Activated CD8-positive, alpha-beta memory T cell treated with anti-CD3 and anti-CD28 coated beads for 24 hours (primary cell): ENCODE data around the gene KCNJ14.

Experiments
- DNase-seq: peaks from one replicate; pipeline ENCODE4 v3.0.0-alpha.2; 2020

The KCNJ14 gene

DNA sequence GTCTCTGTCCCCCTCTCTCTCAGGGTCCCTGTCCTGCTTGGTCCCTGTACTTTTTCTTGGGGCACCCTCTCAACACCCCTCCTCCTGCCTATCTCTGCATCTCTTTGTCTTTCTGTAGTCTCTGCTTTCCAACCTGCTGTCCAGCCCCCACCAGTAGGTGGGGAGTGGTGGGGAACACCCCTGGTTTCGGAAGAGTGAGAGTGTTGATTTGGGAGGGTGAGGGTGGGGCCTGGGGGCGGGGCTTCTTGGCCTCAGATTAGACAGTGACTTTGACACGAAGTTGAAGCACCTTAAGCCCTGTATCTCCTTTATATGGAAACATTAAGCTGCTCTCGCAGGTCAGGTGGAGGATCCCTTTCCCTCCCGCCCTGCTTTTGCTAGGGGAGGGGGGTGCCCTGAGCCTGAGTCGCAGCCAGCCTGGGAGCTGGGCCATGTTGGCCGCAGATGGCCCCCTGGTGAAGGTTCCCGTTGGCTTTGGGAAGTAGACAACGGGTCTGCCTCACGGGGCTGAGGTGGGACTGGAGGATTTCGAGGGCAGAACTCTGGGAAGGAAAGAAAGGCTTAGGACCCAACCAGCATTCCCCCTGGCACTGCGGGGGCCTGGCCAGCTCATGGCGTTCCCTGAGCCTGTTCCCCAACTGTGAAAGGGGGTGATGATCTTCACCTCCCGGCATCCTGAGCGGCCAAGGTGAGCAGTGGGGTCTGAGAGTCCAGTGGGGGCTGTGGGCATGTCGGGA is at the start of gene KCNJ14:
Gene KCNJ14, plus strand, starts transcription at position 404 of the 737 bp plus-strand sequence. CDS start 6,151 bp downstream, outside the sequence.
- DNase-seq: peak; percentile 45

DNA sequence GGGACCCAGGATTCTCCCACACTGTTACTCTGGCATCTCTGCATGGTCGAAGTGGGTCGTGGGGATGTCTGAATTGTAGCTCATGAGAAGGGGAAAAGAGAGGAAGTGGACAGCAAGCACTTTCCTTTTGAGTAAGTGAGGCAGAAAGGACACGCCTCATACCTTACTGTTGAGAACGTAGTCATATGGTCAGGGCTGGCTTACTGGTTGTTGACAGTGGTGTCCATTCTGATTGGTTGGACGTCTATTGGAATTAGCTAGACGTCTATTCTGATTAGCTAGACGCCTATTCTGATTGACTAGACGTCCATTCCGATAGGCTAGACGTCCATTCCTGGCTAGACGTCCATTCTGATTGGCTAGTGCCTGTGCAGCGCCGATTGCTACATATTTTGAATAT is 49.5 kb upstream of the KCNJ14 start:
- no peak for DNase-seq

DNA sequence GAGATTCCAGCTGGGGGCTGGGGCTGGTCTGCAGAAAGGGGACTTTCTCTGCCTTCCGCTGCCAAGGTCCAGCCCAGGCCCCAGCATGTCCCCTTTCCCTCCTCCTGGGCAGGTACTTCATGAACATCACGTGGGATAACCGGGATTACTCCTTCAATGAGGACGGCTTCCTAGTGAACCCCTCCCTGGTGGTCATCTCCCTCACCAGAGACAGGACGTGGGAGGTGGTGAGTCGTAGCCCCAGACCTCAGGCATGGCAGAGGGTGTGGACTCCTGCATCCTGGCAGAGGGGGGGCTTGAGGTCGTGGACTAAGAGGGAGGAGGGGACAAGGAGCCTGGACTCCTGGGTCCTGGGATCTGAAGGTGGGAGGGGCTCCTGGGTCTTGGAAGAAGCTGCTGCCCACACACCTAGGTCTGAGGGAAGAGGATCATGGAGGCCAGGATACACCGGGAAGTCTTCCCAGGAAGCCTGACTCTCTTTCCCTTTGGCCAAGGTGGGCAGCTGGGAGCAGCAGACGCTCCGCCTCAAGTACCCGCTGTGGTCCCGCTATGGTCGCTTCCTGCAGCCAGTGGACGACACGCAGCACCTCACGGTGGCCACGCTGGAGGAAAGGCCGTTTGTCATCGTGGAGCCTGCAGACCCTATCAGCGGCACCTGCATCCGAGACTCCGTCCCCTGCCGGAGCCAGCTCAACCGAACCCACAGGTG is 41.3 kb upstream of the KCNJ14 start:
- DNase-seq: no peak

DNA sequence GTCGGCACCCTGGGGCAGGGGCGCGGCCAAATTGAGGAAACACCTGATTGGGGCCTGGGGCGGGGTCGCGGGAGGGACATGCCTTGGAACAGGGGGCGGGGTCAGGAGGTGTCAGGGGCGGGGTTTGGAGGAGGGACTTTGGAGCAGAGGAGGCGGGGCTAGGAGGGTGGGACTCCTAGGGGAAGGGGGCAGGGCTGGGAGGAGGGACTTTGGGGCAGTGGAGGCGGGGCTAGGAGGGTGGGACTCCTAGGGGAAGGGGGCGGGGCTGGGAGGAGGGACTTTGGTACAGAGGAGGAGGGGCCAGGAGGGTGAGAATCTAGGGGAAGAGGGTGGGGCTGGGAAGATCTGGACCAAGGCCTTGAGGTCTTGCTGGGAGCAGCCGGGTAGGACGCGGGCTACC is 40.0 kb upstream of the KCNJ14 start:
- DNase-seq: peak; percentile 78

DNA sequence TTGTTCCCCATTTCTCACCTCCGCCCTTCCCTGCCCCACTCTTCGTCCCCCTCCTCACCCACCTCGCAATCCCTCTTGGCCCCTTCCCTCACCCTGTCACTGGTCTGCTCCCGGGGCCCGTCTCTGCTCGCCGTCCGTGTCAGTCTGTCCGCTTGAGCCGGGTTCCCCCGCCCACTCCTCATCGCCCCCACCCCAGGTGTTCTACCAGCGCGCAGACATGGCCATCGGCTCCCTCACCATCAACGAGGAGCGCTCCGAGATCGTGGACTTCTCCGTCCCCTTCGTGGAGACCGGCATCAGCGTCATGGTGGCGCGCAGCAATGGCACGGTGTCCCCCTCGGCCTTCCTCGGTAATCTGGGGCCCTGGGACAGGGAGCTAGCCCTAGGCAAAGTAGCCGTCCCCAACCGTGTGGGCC is 39.6 kb upstream of the KCNJ14 start:
- DNase-seq: no peak

DNA sequence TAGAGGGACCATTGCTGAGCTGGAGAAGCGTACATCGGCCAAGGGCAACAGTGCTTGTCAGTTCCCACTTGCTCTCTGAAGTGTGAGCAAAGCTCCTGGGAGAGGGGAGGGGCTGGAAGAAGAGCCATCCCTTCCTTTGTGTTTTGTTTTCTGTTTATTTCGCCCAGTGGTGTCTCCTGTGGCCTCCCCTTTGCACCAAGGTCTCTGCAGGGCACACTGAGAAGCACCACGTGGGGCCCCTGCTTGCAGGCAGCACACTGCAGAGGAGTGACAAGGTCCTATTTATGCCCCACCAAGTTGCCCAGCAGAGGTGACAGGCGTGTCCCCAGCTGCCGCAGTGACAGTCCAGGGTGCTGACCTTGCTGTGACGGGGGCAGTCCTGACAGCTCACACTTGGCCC is 38.0 kb upstream of the KCNJ14 start:
- no peak for DNase-seq

DNA sequence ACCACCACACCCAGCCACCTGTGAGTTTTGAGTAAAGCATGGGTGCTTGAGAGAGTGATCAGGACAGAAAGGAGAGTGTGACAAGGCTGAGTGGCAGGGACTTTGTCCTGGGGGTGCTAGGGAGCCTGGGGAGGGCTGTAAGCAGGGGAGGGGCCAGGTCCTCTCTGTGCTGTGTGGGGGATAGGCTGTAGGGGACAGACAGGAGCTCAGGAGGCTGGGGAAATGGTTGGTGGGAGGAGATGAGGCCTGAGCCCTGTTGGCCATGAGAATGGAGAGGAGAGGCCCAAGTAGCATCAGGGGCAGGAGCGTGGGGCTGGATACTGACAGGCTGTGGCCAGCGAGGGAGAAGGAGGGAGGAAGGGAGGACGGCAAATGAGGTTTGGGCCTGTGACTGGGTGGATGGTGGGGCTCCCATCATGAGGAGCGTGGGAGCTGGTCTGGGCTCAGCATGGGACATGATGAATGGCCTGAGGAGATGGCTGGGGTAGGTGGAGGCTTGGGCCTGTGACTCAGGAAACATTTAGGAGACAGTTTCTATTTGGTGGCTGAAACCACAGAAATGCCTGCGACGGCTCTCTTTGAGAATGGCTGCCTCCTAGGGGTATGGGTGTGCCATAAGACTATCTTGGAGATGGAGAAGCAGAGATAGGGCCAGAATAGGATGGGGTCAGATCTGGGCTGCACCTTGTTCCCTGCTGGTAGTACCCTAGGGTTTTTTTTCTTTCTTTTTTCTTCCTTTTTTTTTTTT is 36.9 kb upstream of the KCNJ14 start:
- no peak for DNase-seq

DNA sequence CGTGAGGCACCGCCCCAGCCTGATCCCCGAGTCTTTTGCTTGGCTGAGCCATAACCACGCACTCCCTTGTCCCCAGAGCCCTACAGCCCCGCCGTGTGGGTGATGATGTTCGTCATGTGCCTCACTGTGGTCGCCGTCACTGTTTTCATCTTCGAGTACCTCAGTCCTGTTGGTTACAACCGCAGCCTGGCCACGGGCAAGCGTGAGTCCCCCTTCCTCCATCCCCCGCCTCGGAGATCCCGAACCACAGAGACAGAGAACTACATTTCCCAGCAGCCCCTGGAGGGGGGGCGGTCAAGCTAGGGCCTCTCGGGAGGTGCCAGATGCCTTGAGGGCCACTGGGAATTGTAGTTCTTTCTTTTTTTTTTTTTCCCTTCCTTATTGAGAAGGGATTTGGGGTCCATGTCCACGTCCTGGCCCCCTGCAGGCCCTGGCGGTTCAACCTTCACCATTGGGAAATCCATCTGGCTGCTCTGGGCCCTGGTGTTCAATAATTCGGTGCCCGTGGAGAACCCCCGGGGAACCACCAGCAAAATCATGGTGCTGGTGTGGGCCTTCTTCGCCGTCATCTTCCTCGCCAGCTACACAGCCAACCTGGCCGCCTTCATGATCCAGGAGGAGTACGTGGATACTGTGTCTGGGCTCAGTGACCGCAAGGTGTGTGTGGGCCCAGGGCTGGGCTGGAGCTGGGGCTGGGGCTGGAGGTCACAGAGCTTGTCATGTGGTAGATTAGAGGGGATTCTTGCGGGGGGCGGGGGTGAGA is 36.0 kb upstream of the KCNJ14 start:
- peak; percentile 87 for DNase-seq

DNA sequence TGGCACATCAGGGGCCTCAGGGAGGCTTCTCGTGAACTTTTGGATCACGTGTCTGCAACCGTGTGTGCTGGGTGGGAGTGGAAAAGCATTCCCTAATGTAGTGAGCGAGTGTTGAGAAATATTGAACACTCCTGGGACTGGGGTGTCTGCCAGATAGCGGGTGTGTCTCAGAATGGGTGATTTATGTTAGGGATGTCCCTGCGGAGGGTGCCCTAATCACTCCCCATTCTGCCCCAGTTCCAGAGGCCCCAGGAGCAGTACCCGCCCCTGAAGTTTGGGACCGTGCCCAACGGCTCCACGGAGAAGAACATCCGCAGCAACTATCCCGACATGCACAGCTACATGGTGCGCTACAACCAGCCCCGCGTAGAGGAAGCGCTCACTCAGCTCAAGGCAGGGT is 33.8 kb upstream of the KCNJ14 start:
- DNase-seq: no peak

DNA sequence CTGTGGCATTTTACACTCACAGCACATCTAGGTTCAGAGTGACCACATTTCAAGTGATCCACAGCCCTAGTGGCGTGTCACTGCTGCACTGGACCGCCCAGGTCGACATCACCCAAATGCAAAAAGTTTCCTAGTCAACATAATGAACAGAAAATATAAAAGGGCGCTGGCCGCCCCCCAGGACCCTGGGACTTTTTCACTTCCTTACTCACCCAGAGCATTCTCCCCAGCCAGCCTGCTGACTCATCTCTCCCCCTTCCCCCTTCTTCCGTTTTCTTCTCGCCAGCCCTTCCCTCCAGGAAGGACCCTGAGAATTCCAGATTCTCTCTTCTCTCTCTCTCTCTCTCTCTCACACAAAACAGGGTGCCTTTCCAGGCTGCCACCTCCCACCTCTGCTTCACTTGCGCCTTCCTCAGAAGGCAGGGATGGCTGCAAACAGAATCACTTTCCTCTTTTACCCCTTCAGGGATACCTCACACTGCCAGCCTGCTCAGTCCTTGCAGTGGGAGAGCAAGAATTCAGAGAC is 30.6 kb upstream of the KCNJ14 start:
- no peak for DNase-seq

DNA sequence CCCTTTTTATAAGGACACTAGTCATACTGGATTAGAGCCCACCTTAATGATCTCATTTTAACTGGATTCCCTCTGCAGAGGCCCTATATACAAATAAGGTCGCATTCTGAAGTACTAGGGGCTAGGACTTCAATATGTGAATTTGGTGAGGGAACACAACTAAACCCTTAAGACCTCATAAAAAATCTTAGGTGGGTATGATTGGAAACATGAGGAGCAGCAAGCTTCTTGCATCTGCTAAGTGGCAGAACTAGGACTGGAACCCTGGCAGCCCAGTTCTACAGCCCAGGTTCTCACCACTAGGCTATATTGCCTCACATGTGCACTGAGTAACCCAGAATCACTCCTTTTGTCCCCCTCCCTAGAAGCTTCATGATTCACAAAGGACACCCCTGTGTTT is 26.7 kb upstream of the KCNJ14 start:
- no peak for DNase-seq

DNA sequence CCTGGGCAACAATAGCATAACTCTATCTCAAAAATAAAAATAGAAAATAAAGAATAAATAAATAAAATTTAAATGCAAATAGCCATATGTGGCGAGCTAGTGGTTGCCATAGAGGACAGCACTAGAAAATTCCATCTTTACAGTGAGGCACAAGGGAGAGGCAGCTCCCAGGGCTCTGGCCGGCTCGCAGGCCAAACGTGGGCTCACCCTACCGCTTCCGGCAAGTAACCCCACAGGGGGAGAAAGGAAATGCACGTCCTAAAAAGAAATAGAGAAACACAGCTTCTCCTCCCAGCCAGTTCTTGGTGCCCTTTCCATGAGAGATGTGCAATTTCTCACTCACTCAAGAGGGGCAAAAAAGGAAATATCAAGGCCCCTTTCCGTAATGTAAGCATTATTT is 22.0 kb upstream of the KCNJ14 start:
- no peak for DNase-seq

DNA sequence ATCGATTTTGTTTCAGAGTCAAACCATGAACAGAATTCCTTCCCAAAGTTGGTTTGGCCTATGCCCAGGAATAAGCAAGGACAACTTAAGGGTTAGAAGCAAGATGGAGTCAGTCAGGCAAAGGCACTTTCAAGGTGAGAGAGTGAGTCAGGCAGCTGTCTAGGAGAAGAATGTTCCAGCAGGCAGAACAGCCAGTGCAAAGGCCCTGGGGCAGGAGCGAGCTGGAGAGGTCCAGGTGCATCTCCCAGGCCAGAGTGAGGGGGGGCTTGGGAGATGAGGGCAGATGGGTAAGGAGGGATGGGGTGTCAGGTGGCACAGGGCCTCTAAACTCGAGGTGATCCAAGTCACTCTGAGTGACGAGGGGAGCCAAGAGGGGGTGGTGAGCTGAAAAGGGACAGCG is 18.8 kb upstream of the KCNJ14 start:
- DNase-seq: no peak

DNA sequence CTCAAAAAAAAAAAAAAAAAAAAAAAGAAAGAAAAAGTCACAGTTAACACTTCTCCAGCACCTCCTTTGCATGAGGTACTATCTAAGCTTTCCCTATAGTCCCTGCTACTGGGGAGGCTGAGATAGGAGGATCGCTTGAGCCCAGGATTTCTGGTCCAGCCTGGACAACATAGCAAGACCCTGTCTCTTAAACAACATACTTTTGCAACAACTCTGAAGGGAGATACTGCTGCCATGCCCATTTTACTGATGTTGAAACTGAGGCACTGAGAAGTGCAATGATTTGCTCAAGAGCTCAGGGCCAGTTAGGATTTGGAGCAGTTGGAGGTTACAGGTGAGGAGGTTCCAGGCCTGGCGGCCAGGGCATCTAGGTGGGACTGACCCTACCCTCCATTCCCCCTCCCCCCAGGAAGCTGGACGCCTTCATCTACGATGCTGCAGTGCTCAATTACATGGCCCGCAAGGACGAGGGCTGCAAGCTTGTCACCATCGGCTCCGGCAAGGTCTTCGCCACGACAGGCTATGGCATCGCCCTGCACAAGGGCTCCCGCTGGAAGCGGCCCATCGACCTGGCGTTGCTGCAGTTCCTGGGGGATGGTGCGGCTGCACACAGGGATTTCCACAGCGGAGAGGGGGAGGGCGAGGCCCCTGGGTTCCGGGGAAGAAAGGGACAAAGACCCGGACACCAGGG is 13.9 kb upstream of the KCNJ14 start:
- DNase-seq: no peak

DNA sequence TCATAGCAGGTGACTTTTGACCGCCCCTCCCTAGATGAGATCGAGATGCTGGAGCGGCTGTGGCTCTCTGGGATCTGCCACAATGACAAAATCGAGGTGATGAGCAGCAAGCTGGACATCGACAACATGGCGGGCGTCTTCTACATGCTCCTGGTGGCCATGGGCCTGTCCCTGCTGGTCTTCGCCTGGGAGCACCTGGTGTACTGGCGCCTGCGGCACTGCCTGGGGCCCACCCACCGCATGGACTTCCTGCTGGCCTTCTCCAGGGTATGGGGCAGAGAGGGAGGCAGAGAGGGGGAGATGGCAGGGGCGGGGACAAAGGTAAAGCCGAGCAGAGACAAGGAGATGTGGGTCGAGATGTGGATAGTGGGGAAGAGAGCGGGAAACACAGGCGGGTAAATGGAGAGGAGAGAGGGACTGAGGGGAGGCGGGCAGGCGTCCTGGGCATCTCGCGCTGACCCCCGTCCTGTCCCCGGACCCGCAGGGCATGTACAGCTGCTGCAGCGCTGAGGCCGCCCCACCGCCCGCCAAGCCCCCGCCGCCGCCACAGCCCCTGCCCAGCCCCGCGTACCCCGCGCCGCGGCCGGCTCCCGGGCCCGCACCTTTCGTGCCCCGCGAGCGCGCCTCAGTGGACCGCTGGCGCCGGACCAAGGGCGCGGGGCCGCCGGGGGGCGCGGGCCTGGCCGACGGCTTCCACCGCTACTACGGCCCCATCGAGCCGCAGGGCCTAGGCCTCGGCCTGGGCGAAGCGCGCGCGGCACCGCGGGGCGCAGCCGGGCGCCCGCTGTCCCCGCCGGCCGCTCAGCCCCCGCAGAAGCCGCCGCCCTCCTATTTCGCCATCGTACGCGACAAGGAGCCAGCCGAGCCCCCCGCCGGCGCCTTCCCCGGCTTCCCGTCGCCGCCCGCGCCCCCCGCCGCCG is 13.0 kb upstream of the KCNJ14 start:
- DNase-seq: no peak

DNA sequence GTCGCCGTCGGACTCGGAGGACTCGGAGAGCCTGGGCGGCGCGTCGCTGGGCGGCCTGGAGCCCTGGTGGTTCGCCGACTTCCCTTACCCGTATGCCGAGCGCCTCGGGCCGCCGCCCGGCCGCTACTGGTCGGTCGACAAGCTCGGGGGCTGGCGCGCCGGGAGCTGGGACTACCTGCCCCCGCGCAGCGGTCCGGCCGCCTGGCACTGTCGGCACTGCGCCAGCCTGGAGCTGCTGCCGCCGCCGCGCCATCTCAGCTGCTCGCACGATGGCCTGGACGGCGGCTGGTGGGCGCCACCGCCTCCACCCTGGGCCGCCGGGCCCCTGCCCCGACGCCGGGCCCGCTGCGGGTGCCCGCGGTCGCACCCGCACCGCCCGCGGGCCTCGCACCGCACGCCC is 12.1 kb upstream of the KCNJ14 start:
- no peak for DNase-seq

DNA sequence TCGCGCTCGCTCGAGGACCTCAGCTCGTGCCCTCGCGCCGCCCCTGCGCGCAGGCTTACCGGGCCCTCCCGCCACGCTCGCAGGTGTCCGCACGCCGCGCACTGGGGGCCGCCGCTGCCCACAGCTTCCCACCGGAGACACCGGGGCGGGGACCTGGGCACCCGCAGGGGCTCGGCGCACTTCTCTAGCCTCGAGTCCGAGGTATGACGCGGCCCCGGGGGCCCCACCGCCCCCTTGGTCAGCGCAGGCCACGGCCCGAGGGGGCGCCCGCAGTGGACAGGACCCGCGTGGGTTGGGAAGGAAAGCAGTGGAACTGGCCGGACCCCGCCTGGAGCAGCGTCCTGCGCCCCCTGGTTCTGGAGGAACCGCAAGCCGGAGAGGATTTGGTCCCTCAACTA is 11.6 kb upstream of the KCNJ14 start:
- no peak for DNase-seq

DNA sequence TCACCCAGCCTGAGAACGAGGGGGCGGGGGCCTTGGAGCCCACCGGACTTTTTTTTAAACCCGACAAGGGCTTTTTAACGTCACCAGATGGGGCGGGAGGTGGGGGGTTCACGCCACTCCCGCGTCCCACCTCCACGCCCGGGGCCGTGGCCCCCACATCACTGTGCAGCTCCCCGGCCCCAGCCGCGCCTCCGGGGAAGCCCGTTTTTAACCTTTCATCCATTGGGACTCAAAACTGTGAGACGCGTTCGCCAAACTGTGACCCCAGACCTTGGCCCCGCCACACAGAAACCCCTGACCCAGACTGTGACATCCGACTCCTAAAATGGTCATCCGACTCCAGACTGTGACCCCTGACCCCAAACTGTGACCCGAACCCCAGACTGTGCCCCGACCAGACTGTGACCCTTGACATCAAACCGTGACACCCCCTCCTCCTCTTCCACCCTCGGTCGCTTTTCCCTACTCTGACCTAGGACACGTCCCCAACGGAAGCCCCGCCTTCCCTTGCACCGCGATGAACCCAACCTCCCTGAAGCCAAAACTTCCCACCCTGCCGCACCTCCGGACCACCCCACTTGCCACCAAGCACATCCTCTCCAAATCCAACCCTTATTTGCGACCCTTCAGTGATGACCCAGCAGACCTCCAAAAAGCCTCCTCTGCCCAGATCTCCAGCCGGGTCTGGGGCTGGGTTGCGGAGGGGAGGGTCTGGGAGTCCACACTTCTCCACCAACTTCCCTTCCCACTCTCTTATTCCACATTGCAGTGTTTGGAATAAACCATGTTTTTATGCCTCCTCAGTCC is 11.0 kb upstream of the KCNJ14 start:
- no peak for DNase-seq

DNA sequence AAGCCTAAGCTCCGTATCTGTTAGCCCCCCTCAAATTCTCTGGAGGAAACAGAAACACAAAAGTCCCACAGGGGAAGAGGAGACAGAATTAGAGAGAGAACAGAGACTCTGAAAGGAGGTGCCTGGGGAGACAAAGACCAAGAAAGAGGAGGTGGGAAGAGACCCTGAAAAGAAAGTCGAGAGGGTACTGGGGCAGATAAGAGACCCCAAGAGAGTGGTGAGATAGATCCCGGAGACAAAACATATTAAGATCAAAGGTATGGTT is 10.5 kb upstream of the KCNJ14 start:
- DNase-seq: no peak

DNA sequence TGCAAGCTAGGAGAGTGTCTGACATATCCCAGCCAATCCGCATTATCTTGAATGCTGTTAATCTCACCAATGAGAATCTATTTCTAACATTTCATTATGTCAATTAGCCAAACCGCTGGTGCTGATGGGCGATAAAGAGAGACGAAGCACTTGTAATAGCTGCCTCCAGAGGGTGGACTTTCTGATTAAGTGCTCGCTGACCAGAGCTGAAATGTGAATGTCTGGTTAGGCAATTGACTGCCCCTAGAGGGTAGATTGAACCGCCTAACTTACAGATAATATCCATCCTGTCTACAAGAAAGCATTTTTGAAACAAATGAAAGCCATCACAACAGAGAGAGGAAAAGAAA is 10.1 kb upstream of the KCNJ14 start:
- DNase-seq: peak; percentile 69
